Osteocyte (in vitro differentiated cells): ENCODE data around the gene PARD6A. TPM values are rescaled to one million over a fixed set of nuclear protein-coding genes. Genes with fewer than 3 reads are reported as not detected.

ENCODE experiments used
- DNase-seq: peaks from one replicate; pipeline ENCODE4 v3.0.0; 2021; ENCODE audit warnings: mixed read lengths; ENCODE audit not compliant: unreplicated experiment; ENCODE audit errors: extremely low spot score
- H3K27ac Mint-ChIP-seq: one replicate; pipeline ENCODE4 v1.8.0; 2021; ENCODE audit warnings: mild to moderate bottlenecking, mixed read lengths; ENCODE audit not compliant: unreplicated experiment
- H3K27me3 Mint-ChIP-seq: one replicate; pipeline ENCODE4 v1.8.0; 2021; ENCODE audit warnings: mixed read lengths; ENCODE audit not compliant: unreplicated experiment
- H3K36me3 Mint-ChIP-seq: one replicate; pipeline ENCODE4 v1.8.0; 2021; ENCODE audit warnings: mixed read lengths; ENCODE audit not compliant: unreplicated experiment
- H3K4me1 Mint-ChIP-seq: one replicate; pipeline ENCODE4 v1.8.0; 2021; ENCODE audit warnings: mixed read lengths; ENCODE audit not compliant: unreplicated experiment
- H3K4me3 Mint-ChIP-seq: one replicate; pipeline ENCODE4 v1.8.0; 2021; ENCODE audit warnings: mild to moderate bottlenecking, moderate library complexity, mixed read lengths; ENCODE audit not compliant: unreplicated experiment
- H3K9me3 Mint-ChIP-seq: one replicate; pipeline ENCODE4 v1.8.0; 2021; ENCODE audit warnings: mixed read lengths; ENCODE audit not compliant: unreplicated experiment
- CTCF ChIP-seq: fragments of 200-600 bp; sonication (generic); IDR thresholded peaks from 2 replicates; pipeline ENCODE4 v1.5.0; 2021; ENCODE audit warnings: antibody characterized with exemption, mild to moderate bottlenecking, moderate library complexity
- total RNA-seq: library from RNA; stranded (reverse); gene quantifications from 2 replicates; pipeline ENCODE4 v1.2.1, GENCODE V29; 2021

Gene PARD6A
- total RNA-seq, 1 donor from 2014 or later = 4.6 TPM

- TF ChIP-seq CTCF = peak; percentile 69
- peak overlapping the region; percentile 80 for H3K27ac Mint-ChIP-seq
- no peaks in the 10 kb centered on the region for H3K27me3 Mint-ChIP-seq
- H3K36me3 Mint-ChIP-seq = no peaks in the 10 kb centered on the region
- H3K9me3 Mint-ChIP-seq = no peaks in the 10 kb centered on the region
- H3K4me3 Mint-ChIP-seq = no peak overlapping the region
- DNase-seq = no peak
- peaks cover 21% of the 10 kb centered on the region for H3K4me1 Mint-ChIP-seq
These were observed 12.2 kb downstream of the PARD6A start for GRCh38 chr16:67672739-67673662.

- Mint-ChIP-seq H3K4me1 (peaks cover 20% of the 10 kb centered on the region), H3K36me3 (no peaks in the 10 kb centered on the region), H3K9me3 (no peaks in the 10 kb centered on the region), H3K27ac (peak overlapping the region; percentile 80), H3K4me3 (no peak overlapping the region), H3K27me3 (no peaks in the 10 kb centered on the region)
- DNase-seq = no peak
- no peak for TF ChIP-seq CTCF
These were observed 13.2 kb downstream of the PARD6A start for GRCh38 chr16:67673712-67674580.

GRCh38 chr16:67674851-67675578 is 14.3 kb downstream of the PARD6A start:
- Mint-ChIP-seq H3K4me3 (no peak overlapping the region), H3K9me3 (no peaks in the 10 kb centered on the region), H3K27ac (peak overlapping the region; percentile 78), H3K4me1 (peaks cover 20% of the 10 kb centered on the region), H3K27me3 (no peaks in the 10 kb centered on the region), H3K36me3 (no peaks in the 10 kb centered on the region)
- DNase-seq = no peak
- no peak for TF ChIP-seq CTCF

GRCh38 chr16:67675579-67675935 is 14.8 kb downstream of the PARD6A start:
- Mint-ChIP-seq H3K27ac (no peak overlapping the region), H3K36me3 (no peaks in the 10 kb centered on the region), H3K4me3 (no peak overlapping the region), H3K9me3 (no peaks in the 10 kb centered on the region), H3K4me1 (peaks cover 20% of the 10 kb centered on the region), H3K27me3 (no peaks in the 10 kb centered on the region)
- no peak for DNase-seq
- no peak for TF ChIP-seq CTCF
